Naive thymus-derived CD8-positive, alpha-beta T cell (primary cell): Measurements from ENCODE around the gene MBD2. TPM values are rescaled to one million over a fixed set of nuclear protein-coding genes. Genes with fewer than 3 reads are reported as not detected.

Source experiments
- polyA plus RNA-seq, 3 donors: library from polyadenylated mRNA; unstranded; fragments of 300-500 nt; fragmentation: Illumina TruSeq; gene quantifications; one replicate each; pipeline ENCODE4 v1.2.3, GENCODE V29; 2021
- total RNA-seq, 8 experiments: library from RNA in 2 of 8; stranded (reverse) in 2 of 8; gene quantifications; one replicate each; pipeline ENCODE4 v1.2.3 and lab custom pipeline; 2021 to 2026

Gene MBD2
- total and polyA plus RNA-seq, 5 experiments from 2014 or later, result 6.3 to 85.1 (median 21.1) TPM

Other genes starting within 250 kb of the MBD2 start
- gene POLI, start 44.8 kb upstream of the MBD2 start, total RNA-seq, result 10 to 100 TPM; 43.1 to 48.0 TPM
- gene POLI, start 44.8 kb upstream of the MBD2 start, polyA plus RNA-seq, result 1 to 10 TPM; 4.9 to 8.6 (median 8.1) TPM
- not detected for gene STARD6, start 133.2 kb upstream of the MBD2 start, total RNA-seq
- not detected for gene STARD6, start 133.2 kb upstream of the MBD2 start, polyA plus RNA-seq
- gene C18orf54, start 133.2 kb upstream of the MBD2 start, total RNA-seq, result 1 to 10 TPM; 3.8 to 4.2 TPM
- 1 to 10 TPM in 2 of 3 donors, under 1 TPM in 1; 0.98 to 1.3 (median 1.2) TPM for gene C18orf54, start 133.2 kb upstream of the MBD2 start, polyA plus RNA-seq